HL-60/S4 treated with phorbol 12-myristate 13-acetate at 8.2 ng/mL for 4 days and 3 days (cell line): Measurements from ENCODE around the gene ZNF532.

Experiments
- in situ Hi-C: fragments of 300-500 bp; cut with MboI; formaldehyde crosslinking; loops from 2 replicates; pipeline ENCODE4 v1.15.0; 2022; ENCODE audit warnings: low sequenced_read_pairs

The ZNF532 gene

DNA sequence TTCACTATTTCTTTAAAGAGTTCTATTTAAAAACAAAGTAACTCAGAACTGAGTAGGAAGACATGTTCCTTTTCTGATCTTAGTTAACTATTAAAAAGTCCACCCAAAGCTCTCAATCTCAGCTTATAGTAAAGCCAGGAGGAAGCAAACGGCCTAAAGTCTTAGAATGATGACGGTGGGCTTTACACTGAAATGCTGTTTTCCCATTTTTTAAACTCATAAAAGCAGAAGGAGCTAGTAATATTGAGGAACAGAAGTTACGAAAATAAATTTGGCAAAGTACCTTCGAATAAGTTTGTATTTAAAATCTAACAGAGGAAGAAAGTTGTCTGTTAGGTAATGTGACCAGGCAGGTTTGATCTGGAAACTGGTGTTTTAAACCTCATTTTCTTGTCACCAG is 111.1 kb downstream of the ZNF532 start:
- in situ Hi-C loops = no loop called here

DNA sequence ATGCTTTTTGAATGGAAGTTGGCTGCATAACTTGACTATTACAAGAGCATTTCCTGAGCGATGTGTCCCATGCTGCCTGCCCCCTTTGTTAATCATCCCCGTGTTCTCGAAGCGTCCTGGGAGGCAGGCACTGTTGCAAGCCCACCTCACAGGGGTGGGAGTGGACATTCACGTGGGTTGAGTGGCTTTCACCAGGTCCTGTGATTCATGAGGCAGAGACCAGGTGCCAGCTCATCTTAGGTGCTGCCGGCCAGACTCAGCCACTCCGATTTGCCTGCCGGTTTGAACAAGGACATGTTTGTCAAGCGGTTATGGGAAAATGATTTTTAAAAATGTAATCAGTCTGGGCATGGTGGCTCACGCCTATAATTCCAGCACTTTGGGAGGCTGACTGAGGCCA is 112.5 kb downstream of the ZNF532 start:
- in situ Hi-C loops = no loop called here

GRCh38 chr18:58977801-58978200 is 113.1 kb downstream of the ZNF532 start:
- in situ Hi-C loops = no loop called here

GRCh38 chr18:58978916-58979315 is 114.2 kb downstream of the ZNF532 start:
- in situ Hi-C loops = no loop called here

GRCh38 chr18:58979615-58980014 is 114.9 kb downstream of the ZNF532 start:
- in situ Hi-C loops = no loop called here

GRCh38 chr18:58980991-58981390 is 116.3 kb downstream of the ZNF532 start:
- in situ Hi-C loops = no loop called here

GRCh38 chr18:58983260-58984155 is 118.8 kb downstream of the ZNF532 start:
- in situ Hi-C loops = no loop called here

GRCh38 chr18:58988600-58988999 is 123.9 kb downstream of the ZNF532 start:
- in situ Hi-C loops = no loop called here

GRCh38 chr18:58989184-58989759 is 124.6 kb downstream of the ZNF532 start:
- in situ Hi-C loops = no loop called here

DNA sequence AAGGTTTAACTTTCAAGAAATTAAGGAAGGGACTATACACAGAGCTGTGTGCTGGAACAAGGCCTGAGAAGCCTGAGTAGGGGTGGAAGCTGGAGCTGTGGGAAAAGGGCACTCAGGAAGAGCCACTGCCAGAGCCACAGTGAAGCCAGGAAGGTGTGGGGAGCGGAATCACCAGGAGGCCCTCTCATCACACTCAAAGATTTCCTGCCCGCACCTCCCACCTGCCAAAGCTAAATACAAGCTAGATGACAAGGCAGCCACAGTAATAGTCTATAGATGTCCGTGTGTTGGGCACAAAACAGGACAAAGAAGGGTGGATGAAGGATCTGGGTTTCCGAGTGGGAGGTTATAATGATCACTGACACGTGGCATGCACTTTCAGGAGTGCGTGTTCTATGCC is 126.0 kb downstream of the ZNF532 start:
- in situ Hi-C loops = no loop called here

- in situ Hi-C loops = no loop called here
Measured at GRCh38 chr18:58991167-58991798, 126.6 kb downstream of the ZNF532 start.

GRCh38 chr18:58992301-58993231 is 127.9 kb downstream of the ZNF532 start:
- in situ Hi-C loops = no loop called here

DNA sequence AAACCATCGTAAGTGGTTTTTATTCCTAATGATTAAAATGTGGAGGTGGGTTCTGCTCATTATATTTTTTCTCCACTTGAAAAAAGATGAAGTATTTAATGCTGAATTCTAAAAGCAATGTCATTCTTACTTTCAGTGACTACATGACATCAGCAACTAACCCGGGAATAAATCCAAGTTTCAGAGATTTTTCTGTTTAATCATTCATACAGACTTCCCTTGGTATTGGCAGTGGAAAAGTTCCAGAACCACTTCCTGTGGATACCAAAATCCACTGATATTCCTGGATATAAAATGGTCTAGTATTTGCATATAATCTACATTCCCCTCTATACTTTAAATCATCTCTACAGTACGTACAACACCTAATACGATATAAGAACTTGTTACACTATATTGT is 128.6 kb downstream of the ZNF532 start:
- in situ Hi-C loops = no loop called here

DNA sequence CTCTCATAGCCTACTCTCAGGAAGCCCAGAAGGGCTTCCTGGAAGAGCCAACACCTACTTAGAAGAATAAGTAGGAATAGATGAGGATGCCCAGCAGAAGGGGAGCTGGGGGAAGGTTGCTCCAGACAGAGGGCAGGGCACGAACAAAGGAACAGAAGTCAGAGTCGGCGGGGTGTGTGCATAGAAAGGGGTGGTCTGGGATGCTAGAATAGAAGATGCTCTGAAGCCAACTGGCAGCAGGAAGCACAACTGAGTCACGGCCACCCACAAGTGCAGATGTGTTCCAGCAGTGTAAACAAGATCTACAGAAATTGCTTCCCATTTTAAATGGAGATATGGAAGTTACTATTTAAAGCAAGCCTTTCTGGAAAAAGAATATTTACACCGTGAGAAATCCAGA is 131.0 kb downstream of the ZNF532 start:
- in situ Hi-C loops = no loop called here

- in situ Hi-C loops = no loop called here
Measured at GRCh38 chr18:58996131-58996641, 131.5 kb downstream of the ZNF532 start.

- in situ Hi-C loops = no loop called here
Measured at GRCh38 chr18:58996696-58997095, 132.0 kb downstream of the ZNF532 start.

DNA sequence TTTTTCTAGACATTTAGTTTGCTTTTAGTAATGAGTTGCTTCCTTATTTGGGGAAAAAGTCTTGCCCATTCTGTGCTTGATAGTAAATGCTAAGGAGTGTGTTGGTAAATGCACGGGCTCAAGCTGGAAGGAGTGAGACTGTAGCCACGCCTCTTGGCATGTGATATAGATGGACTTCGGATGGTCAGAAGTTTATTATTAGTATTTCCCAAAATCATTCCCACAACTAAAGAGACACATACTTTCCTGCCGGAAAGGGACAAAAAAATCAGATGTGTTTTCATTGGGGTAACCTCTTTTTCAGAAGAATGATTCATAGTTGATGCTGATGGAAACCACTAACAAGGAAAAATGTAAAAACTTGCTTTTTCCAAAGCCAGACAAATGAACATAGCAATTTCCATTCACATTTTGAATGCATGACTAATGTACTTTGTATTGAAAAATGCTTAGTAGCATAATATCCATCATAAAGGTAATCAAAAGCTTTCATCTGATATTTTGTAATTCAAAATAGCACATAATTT is 133.2 kb downstream of the ZNF532 start:
- in situ Hi-C loops = no loop called here

DNA sequence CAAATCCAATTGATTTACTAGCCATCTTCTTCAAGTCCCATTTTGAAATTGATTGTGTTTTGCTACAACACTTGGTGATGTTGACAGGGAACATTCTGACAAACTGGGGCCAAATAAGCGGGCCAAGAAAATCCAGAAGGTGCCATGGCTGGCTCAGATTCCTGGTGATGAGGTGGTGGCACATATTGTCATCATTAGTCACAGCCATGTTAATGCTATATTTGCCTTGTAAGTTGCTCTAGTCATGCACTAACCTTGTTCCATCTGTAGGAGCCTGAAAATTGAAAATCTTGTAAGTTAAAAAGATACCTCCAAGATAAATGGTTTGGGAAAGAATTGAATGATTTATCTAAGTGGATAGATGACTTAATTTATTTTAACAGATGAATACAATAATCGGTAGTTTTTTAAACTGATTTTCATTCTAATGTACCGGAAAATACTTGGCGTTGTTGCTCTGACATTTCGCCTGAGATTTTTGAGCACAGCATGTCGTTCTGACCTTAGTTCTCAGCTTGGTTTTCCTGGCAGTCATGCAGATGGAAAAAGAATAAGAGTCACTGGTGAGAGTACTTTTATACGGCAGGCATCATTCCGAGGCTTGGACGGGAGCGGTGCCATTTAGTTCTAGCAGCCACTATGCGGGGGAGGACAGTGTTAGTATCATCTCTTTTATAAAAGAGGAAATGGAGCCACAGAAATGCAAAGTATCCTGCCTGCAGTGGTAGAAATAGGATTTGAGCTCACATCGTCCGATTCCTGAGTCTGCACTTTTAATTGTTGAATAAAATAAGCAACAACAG is 133.9 kb downstream of the ZNF532 start:
- in situ Hi-C loops = no loop called here

- in situ Hi-C loops = no loop called here
Measured at GRCh38 chr18:59001166-59001565, 136.5 kb downstream of the ZNF532 start.

GRCh38 chr18:59001721-59002120 is 137.0 kb downstream of the ZNF532 start:
- in situ Hi-C loops = no loop called here
